Measurements from ENCODE around the gene HSPA14. TPM values are rescaled to one million over a fixed set of nuclear protein-coding genes. Genes with fewer than 3 reads are reported as not detected.

The HSPA14 gene
- polyA plus RNA-seq, 2 of the 4 experiments (the other 2 are of a cell fraction): 34.2 to 45.7 TPM

DNA sequence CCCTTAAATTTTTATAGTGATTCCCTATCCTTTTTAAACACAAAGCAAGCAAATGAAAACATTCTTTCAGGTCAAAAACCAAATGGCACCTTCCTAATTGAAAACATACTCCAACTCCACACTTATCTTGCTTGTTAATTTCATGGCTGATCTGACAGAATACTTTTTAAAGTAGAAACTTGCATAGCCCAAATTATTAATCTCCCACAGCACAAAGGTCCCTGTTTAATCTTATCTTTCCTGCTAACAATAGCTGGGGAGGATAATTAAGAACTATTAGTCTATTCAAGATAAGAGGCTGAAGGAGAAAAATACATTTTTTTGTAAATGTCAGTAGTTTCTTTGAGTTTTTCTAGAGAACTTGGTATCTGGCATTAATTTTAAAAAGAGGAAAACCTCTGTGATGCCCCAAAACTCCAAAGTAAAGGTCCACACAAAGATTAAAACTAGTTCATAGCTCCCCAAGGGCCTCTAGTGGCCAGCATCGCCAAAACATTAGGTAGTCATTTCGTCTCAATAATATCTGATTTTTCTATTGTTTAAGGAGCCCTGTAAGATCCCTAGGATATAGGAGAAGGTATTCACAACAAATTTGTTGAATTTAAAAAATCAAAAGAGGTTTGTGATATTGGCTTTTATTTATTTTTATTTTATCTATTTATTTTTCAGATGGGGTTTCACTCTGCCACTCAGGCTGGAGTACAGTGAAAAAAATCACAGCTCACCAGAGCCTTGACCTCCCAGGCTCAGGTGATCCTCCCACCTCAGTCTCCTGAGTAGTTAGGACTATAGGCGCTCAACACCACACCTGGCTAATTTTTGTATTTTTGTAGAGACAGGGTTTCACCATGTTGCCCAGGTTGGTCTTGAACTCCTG lies 15.0 kb upstream of the HSPA14 start:
- ChIA-PET CTCF (interaction anchor here (0.6 to 4.2 kb wide), 50 partner anchors 9 to 626 kb away, joined by 3 to 56 read pairs (median 4); partner anchors contain the start of genes CDNF, HSPA14 and MSANTD7), POLR2A (no interaction called here)
- H3K9me3 ChIP-seq: no peaks in the 10 kb centered on the region
- no peak for TF ChIP-seq HOXA7 (CRISPR knock-in tag; IDR thresholded peaks at IDR 0.05)
- no peak for TF ChIP-seq ELK1 (IDR thresholded peaks at IDR 0.05; ENCODE audit: low read depth, low read length)
- no peak for TF ChIP-seq CEBPB (IDR thresholded peaks at IDR 0.05)
- TF ChIP-seq NPAS2 (CRISPR knock-in tag; IDR thresholded peaks at IDR 0.05; ENCODE audit: borderline replicate concordance): no peak
- no peak for TF ChIP-seq HOXB13 (CRISPR knock-in tag; IDR thresholded peaks at IDR 0.05; ENCODE audit: low read depth)
- TF ChIP-seq GATA3 (IDR thresholded peaks at IDR 0.05; ENCODE audit: borderline replicate concordance): no peak
- TF ChIP-seq JUN (IDR thresholded peaks at IDR 0.05): no peak
- TF ChIP-seq, protein P1, sequence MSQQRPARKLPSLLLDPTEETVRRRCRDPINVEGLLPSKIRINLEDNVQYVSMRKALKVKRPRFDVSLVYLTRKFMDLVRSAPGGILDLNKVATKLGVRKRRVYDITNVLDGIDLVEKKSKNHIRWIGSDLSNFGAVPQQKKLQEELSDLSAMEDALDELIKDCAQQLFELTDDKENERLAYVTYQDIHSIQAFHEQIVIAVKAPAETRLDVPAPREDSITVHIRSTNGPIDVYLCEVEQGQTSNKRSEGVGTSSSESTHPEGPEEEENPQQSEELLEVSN (IDR thresholded peaks at IDR 0.05; ENCODE audit: borderline replicate concordance, low read depth): no peak
- TF ChIP-seq, protein P2, sequence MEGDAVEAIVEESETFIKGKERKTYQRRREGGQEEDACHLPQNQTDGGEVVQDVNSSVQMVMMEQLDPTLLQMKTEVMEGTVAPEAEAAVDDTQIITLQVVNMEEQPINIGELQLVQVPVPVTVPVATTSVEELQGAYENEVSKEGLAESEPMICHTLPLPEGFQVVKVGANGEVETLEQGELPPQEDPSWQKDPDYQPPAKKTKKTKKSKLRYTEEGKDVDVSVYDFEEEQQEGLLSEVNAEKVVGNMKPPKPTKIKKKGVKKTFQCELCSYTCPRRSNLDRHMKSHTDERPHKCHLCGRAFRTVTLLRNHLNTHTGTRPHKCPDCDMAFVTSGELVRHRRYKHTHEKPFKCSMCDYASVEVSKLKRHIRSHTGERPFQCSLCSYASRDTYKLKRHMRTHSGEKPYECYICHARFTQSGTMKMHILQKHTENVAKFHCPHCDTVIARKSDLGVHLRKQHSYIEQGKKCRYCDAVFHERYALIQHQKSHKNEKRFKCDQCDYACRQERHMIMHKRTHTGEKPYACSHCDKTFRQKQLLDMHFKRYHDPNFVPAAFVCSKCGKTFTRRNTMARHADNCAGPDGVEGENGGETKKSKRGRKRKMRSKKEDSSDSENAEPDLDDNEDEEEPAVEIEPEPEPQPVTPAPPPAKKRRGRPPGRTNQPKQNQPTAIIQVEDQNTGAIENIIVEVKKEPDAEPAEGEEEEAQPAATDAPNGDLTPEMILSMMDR (IDR thresholded peaks at IDR 0.05): peak; percentile 96
- TF ChIP-seq MYC (IDR thresholded peaks at IDR 0.05; ENCODE audit: borderline replicate concordance, low read length): no peak
- no peak for TF ChIP-seq EHF (CRISPR knock-in tag; IDR thresholded peaks at IDR 0.05)
- peak; percentile 97 to 98 for TF ChIP-seq RAD21 (conservative IDR thresholded peaks at IDR 0.05 in 1 of 2, IDR thresholded peaks at IDR 0.05 in 1 of 2)
- no peak for TF ChIP-seq NR3C1 (IDR thresholded peaks at IDR 0.05)
- no peak for TF ChIP-seq FOXS1 (CRISPR knock-in tag; IDR thresholded peaks at IDR 0.05)
- peak; percentile 97 for TF ChIP-seq SMC3 (IDR thresholded peaks at IDR 0.05)
- TF ChIP-seq TP53 (CRISPR knock-in tag; IDR thresholded peaks at IDR 0.05): no peak
- TF ChIP-seq, protein P3, sequence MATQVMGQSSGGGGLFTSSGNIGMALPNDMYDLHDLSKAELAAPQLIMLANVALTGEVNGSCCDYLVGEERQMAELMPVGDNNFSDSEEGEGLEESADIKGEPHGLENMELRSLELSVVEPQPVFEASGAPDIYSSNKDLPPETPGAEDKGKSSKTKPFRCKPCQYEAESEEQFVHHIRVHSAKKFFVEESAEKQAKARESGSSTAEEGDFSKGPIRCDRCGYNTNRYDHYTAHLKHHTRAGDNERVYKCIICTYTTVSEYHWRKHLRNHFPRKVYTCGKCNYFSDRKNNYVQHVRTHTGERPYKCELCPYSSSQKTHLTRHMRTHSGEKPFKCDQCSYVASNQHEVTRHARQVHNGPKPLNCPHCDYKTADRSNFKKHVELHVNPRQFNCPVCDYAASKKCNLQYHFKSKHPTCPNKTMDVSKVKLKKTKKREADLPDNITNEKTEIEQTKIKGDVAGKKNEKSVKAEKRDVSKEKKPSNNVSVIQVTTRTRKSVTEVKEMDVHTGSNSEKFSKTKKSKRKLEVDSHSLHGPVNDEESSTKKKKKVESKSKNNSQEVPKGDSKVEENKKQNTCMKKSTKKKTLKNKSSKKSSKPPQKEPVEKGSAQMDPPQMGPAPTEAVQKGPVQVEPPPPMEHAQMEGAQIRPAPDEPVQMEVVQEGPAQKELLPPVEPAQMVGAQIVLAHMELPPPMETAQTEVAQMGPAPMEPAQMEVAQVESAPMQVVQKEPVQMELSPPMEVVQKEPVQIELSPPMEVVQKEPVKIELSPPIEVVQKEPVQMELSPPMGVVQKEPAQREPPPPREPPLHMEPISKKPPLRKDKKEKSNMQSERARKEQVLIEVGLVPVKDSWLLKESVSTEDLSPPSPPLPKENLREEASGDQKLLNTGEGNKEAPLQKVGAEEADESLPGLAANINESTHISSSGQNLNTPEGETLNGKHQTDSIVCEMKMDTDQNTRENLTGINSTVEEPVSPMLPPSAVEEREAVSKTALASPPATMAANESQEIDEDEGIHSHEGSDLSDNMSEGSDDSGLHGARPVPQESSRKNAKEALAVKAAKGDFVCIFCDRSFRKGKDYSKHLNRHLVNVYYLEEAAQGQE (IDR thresholded peaks at IDR 0.05): no peak
- peaks cover 52% of the 10 kb centered on the region for H3K4me1 ChIP-seq
- 9% methylated on average over 3 of the region's 3 CpGs for WGBS (ENCODE audit: missing lambda C conversion rate)
- DNase-seq (ENCODE audit: low read depth in 1 of 2, low spot score in 1 of 2) (peak; percentile 66), FAIRE-seq (peak; percentile 39), ATAC-seq (peak in 1 of 2 experiments; percentile 56; a peak in 3 of 6 replicates)
- H3K4me2 ChIP-seq: peak overlapping the region; percentile 18
- peak overlapping the region; percentile 94 to 96 for H3K27ac ChIP-seq
- no peak overlapping the region for H3K4me3 ChIP-seq

DNA sequence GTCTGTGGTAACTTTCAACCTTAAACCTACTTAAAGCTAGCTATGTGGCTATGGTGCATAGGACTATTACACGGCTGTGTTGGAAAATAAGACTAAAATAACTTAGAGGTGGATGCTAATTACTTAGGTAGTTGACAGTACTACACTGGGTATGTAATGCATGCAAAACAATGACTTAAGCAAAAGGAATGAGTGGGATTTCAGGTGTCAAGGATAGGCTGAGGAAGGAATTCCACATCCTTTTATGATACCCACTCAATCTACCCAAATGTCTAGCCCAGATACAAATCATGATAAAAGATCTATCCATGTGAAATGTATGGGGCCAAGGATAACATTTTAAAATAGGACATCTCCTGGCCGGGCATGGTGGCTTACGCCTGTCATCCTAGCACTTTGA lies 14.1 kb upstream of the HSPA14 start:
- ATAC-seq: no peak
- 70% methylated on average over 3 of the region's 3 CpGs for WGBS (ENCODE audit: missing lambda C conversion rate)
- ChIA-PET POLR2A (no interaction called here), CTCF (interaction anchor here (0.7 to 4.2 kb wide), 39 partner anchors 8 to 627 kb away, joined by 3 to 56 read pairs (median 5); partner anchors contain the start of genes CDNF, HSPA14 and MSANTD7)
- Histone ChIP-seq H3K9me3 (no peaks in the 10 kb centered on the region), H3K4me2 (no peak overlapping the region), H3K4me1 (peaks cover 44% of the 10 kb centered on the region), H3K4me3 (no peak overlapping the region), H3K27ac (peak overlapping the region in 1 of 2 experiments; percentile 74; a peak in 4 of 6 replicates)
- no peak for DNase-seq (ENCODE audit: low read depth in 1 of 2, low spot score in 1 of 2)
- no peak for FAIRE-seq
- TF ChIP-seq ELK1 (IDR thresholded peaks at IDR 0.05; ENCODE audit: low read depth, low read length) (no peak), CHD2 (IDR thresholded peaks at IDR 0.05; ENCODE audit: low read length, partially characterized antibody) (no peak), KDM1A (IDR thresholded peaks at IDR 0.05; ENCODE audit: low read depth) (no peak), NFE2L2 (conservative IDR thresholded peaks at IDR 0.05; ENCODE audit: low read length) (no peak), HOXA7 (CRISPR knock-in tag; IDR thresholded peaks at IDR 0.05) (no peak), EP300 (IDR thresholded peaks at IDR 0.05) (no peak), ZC3H11A (IDR thresholded peaks at IDR 0.05) (no peak), TP53 (CRISPR knock-in tag; IDR thresholded peaks at IDR 0.05) (no peak), GATA3 (IDR thresholded peaks at IDR 0.05; ENCODE audit: borderline replicate concordance) (no peak), CEBPB (IDR thresholded peaks at IDR 0.05) (no peak), CBX8 (IDR thresholded peaks at IDR 0.05) (no peak), CBX2 (IDR thresholded peaks at IDR 0.05; ENCODE audit: borderline replicate concordance, low read depth) (no peak), FOXS1 (CRISPR knock-in tag; IDR thresholded peaks at IDR 0.05) (no peak), EHF (CRISPR knock-in tag; IDR thresholded peaks at IDR 0.05) (no peak), MAX (IDR thresholded peaks at IDR 0.05) (no peak)
- TF ChIP-seq, protein P1 (IDR thresholded peaks at IDR 0.05; ENCODE audit: borderline replicate concordance, low read depth): no peak
